ENCODE measurements around the gene KIF5C. TPM values are rescaled to one million over a fixed set of nuclear protein-coding genes. Genes with fewer than 3 reads are reported as not detected.
"Not testable (repeated sequence)": the region's sequence is repeated elsewhere in the genome, so short reads cannot be mapped to it uniquely, and the experiment has no call there.

Gene KIF5C
- total RNA-seq, 2 experiments from 2014 or later: 10.2 to 11.1 TPM

- CTCF ChIA-PET: no interaction called here
- ATAC-seq: no peak
- DNase-seq: no peak
- Mint-ChIP-seq H3K27ac (no peak overlapping the region), H3K27me3 (no peaks in the 10 kb centered on the region), H3K36me3 (ENCODE audit: low read depth) (peaks cover 7% of the 10 kb centered on the region), H3K4me1 (ENCODE audit: low read depth) (no peaks in the 10 kb centered on the region), H3K9me3 (no peaks in the 10 kb centered on the region), H3K4me3 (no peak overlapping the region)
- POLR2A ChIA-PET: no interaction called here
- TF ChIP-seq, protein P1, sequence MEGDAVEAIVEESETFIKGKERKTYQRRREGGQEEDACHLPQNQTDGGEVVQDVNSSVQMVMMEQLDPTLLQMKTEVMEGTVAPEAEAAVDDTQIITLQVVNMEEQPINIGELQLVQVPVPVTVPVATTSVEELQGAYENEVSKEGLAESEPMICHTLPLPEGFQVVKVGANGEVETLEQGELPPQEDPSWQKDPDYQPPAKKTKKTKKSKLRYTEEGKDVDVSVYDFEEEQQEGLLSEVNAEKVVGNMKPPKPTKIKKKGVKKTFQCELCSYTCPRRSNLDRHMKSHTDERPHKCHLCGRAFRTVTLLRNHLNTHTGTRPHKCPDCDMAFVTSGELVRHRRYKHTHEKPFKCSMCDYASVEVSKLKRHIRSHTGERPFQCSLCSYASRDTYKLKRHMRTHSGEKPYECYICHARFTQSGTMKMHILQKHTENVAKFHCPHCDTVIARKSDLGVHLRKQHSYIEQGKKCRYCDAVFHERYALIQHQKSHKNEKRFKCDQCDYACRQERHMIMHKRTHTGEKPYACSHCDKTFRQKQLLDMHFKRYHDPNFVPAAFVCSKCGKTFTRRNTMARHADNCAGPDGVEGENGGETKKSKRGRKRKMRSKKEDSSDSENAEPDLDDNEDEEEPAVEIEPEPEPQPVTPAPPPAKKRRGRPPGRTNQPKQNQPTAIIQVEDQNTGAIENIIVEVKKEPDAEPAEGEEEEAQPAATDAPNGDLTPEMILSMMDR (IDR thresholded peaks at IDR 0.05): no peak
- intact Hi-C loops (cut with micrococcal nuclease): no loop called here
Observed at GRCh38 chr2:148979919-148980277, 104.9 kb downstream of the KIF5C start.

- intact Hi-C loops (cut with micrococcal nuclease); H3K4me3 Mint-ChIP-seq; H3K27ac Mint-ChIP-seq; POLR2A ChIA-PET; H3K36me3 Mint-ChIP-seq (ENCODE audit: low read depth); H3K27me3 Mint-ChIP-seq; DNase-seq; H3K9me3 Mint-ChIP-seq; ATAC-seq; H3K4me1 Mint-ChIP-seq (ENCODE audit: low read depth): not testable (repeated sequence)
- CTCF ChIA-PET: interaction anchor here (1.4 kb wide), 1 partner anchor 10 kb away, joined by 4 read pairs; no protein-coding TSS in a partner anchor
Observed at GRCh38 chr2:148980496-148980895, 105.5 kb downstream of the KIF5C start.

GRCh38 chr2:148981324-148981723, 106.3 kb downstream of the KIF5C start:
- Mint-ChIP-seq H3K9me3 (no peaks in the 10 kb centered on the region), H3K27me3 (no peaks in the 10 kb centered on the region), H3K4me1 (ENCODE audit: low read depth) (no peaks in the 10 kb centered on the region), H3K27ac (no peak overlapping the region), H3K4me3 (no peak overlapping the region), H3K36me3 (ENCODE audit: low read depth) (peaks cover 7% of the 10 kb centered on the region)
- no peak for DNase-seq
- ChIA-PET POLR2A (no interaction called here), CTCF (interaction anchor here (1.0 to 1.4 kb wide), 3 partner anchors 9 to 54 kb away, joined by 3 to 4 read pairs (median 3); no protein-coding TSS in a partner anchor)
- no peak for ATAC-seq
- intact Hi-C loops (cut with micrococcal nuclease): no loop called here
- TF ChIP-seq, protein P1 (IDR thresholded peaks at IDR 0.05): no peak

GRCh38 chr2:148981781-148982180, 106.8 kb downstream of the KIF5C start:
- Mint-ChIP-seq H3K27ac (no peak overlapping the region), H3K9me3 (no peaks in the 10 kb centered on the region), H3K27me3 (no peaks in the 10 kb centered on the region), H3K4me3 (no peak overlapping the region), H3K4me1 (ENCODE audit: low read depth) (no peaks in the 10 kb centered on the region), H3K36me3 (ENCODE audit: low read depth) (peaks cover 7% of the 10 kb centered on the region)
- TF ChIP-seq, protein P1 (IDR thresholded peaks at IDR 0.05): no peak
- no peak for DNase-seq
- intact Hi-C loops (cut with micrococcal nuclease): no loop called here
- ChIA-PET CTCF (interaction anchor here (1.0 to 1.4 kb wide), 3 partner anchors 8 to 55 kb away, joined by 3 to 4 read pairs (median 3); no protein-coding TSS in a partner anchor), POLR2A (no interaction called here)
- no peak for ATAC-seq

DNA sequence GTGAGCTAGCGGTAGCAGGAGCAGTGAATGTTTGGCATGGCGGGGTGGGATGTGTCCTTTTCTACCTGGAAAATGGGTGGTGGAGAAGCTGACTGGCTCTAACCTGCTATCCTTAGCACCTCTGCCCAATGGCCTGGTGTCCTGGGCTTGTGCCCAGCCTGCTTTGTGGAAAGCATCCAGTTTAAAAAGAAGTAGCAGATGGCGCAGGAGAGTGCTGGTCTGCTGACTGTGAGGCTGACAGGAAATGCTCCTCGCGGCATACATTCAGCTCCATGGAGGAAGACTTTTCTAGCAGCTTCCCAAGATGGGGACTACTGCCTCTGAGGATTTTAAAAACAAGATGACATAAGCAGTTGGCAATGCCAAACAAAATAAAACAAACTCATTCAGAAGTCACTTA, 107.3 kb downstream of the KIF5C start:
- Mint-ChIP-seq H3K4me1 (ENCODE audit: low read depth) (no peaks in the 10 kb centered on the region), H3K27me3 (no peaks in the 10 kb centered on the region), H3K27ac (no peak overlapping the region), H3K9me3 (no peaks in the 10 kb centered on the region), H3K36me3 (ENCODE audit: low read depth) (peaks cover 7% of the 10 kb centered on the region), H3K4me3 (no peak overlapping the region)
- ATAC-seq (no peak), DNase-seq (no peak)
- ChIA-PET CTCF (interaction anchor here (1.0 to 1.3 kb wide), 2 partner anchors 35 to 55 kb away, joined by 3 to 4 read pairs; no protein-coding TSS in a partner anchor), POLR2A (no interaction called here)
- TF ChIP-seq, protein P1 (IDR thresholded peaks at IDR 0.05): no peak
- intact Hi-C loops (cut with micrococcal nuclease): no loop called here

All from activated CD8-positive, alpha-beta T cell treated with anti-CD3 and anti-CD28 coated beads for 36 hours (primary cell).